ENCODE measurements around the gene LTBP3. TPM values are rescaled to one million over a fixed set of nuclear protein-coding genes. Genes with fewer than 3 reads are reported as not detected.

The LTBP3 gene
- total and polyA plus RNA-seq, 2 of the 4 experiments (the other 2 are of a cell fraction): 6.6 to 145 TPM

GRCh38 chr11:65571940-65572339 lies 13.8 kb upstream of the LTBP3 start:
- TF ChIP-seq FOS (IDR thresholded peaks at IDR 0.05; ENCODE audit: low read depth, low read length) (no peak), NFE2L2 (IDR thresholded peaks at IDR 0.05; ENCODE audit: low read depth, low read length) (no peak), RAD21 (IDR thresholded peaks at IDR 0.05; ENCODE audit: low read length) (peak; percentile 58), SMC3 (IDR thresholded peaks at IDR 0.05; ENCODE audit: low read depth, low read length) (peak; percentile 56), RFX5 (IDR thresholded peaks at IDR 0.05; ENCODE audit: low read depth, low read length) (no peak), CTCF (conservative IDR thresholded peaks at IDR 0.05; ENCODE audit: low read depth, low read length) (peak; percentile 42)
- no CpG with 5 or more reads among the region's 11 CpGs for WGBS, 2 experiments (ENCODE audit: extremely low coverage in 2 of 2, insufficient read length in 1 of 2)
- H4K20me1 ChIP-seq (ENCODE audit: insufficient read depth, low read length): peaks cover 27% of the 10 kb centered on the region
- CTCF ChIA-PET: interaction anchor here (2.6 kb wide), 1 partner anchor 31 kb away, joined by 15 read pairs; no protein-coding TSS in a partner anchor
- BruUV-seq (replicated peaks): no TSS peak
- 0 out of 2 replicates have a peak overlapping the region, but pooled peaks have one; percentile 8 for H2BK120ac ChIP-seq (ENCODE audit: low read depth, low read length)
- no peak overlapping the region for H3K56ac ChIP-seq (ENCODE audit: extremely low read depth, insufficient read depth, low read length)
- peak overlapping the region; percentile 57 for H3K27ac ChIP-seq (ENCODE audit: insufficient read depth, low read length)
- dilution Hi-C loops (cut with HindIII; ENCODE audit: low sequenced_read_pairs, unreplicated experiment) (no loop called here), intact Hi-C loops (cut with micrococcal nuclease) (loop anchor here (2.0 to 5.0 kb wide), 3 partner anchors 15 to 190 kb away; partner anchors contain the start of gene SLC25A45), in situ Hi-C loops (cut with MboI; ENCODE audit: low sequenced_read_pairs) (no loop called here)
- no peak overlapping the region for H2BK20ac ChIP-seq (ENCODE audit: low read depth, low read length)
- H3K9me1 ChIP-seq (ENCODE audit: insufficient read depth, low read length): peaks cover 14% of the 10 kb centered on the region
- H3K36me3 ChIP-seq (ENCODE audit: control insufficient read depth, insufficient read depth, low read length): peaks cover 4% of the 10 kb centered on the region; the same call in 1 of the 2 replicates
- peak overlapping the region; percentile 75 for H3K4me3 ChIP-seq (ENCODE audit: insufficient read depth, low read depth, low read length)
- 0 out of 2 replicates have a peak overlapping the region, but pooled peaks have one; percentile 51 for H4K91ac ChIP-seq (ENCODE audit: insufficient read depth, low read depth, low read length)
- peak overlapping the region; percentile 57 for H2BK5ac ChIP-seq (ENCODE audit: low read depth, low read length, poor library complexity, severe bottlenecking)
- H4K5ac ChIP-seq (ENCODE audit: low read depth, low read length): peak overlapping the region; percentile 27; the same call in 1 of the 2 replicates
- no peak overlapping the region for H2BK15ac ChIP-seq (ENCODE audit: low read depth, low read length)
- peak overlapping the region; percentile 96 for H2AK9ac ChIP-seq (replicated peaks; ENCODE audit: low read depth, low read length, poor library complexity)
- DNase-seq: peak; percentile 44
- no peaks in the 10 kb centered on the region for H3K27me3 ChIP-seq (ENCODE audit: control insufficient read depth, insufficient read depth, low read length)
- 0 out of 2 replicates have a peak overlapping the region, but pooled peaks have one; percentile 35 for H3K9ac ChIP-seq (ENCODE audit: low read depth, low read length)
- peak overlapping the region; percentile 93 for H3K4me2 ChIP-seq (ENCODE audit: low read depth, low read length)
- H3K23ac ChIP-seq (ENCODE audit: low read depth, low read length): no peak overlapping the region
- peak overlapping the region; percentile 97; the same call in 1 of the 2 replicates for H2AK5ac ChIP-seq (ENCODE audit: low read depth, low read length)
- H3K4ac ChIP-seq (ENCODE audit: low read depth, low read length): peak overlapping the region; percentile 88
- peaks cover 29% of the 10 kb centered on the region for H3K4me1 ChIP-seq (ENCODE audit: control insufficient read depth, insufficient read depth, low read length)
- POLR2A ChIA-PET (ENCODE audit: unreplicated experiment): interaction anchor here (0.6 to 1.1 kb wide), 4 partner anchors 72 to 793 kb away, joined by 3 to 9 read pairs (median 4); partner anchors contain the start of genes NEAT1 and SF1
- no peak for ATAC-seq (ENCODE audit: low read depth)
- H3K9me3 ChIP-seq (ENCODE audit: control insufficient read depth, insufficient read depth, low read length): no peaks in the 10 kb centered on the region
- H3K18ac ChIP-seq (ENCODE audit: low read depth, low read length): no peak overlapping the region
- H2AFZ ChIP-seq (replicated peaks; ENCODE audit: low read length, poor library complexity): peak overlapping the region; percentile 86
- H4K8ac ChIP-seq (ENCODE audit: low read depth in 2 of 2, low read length in 2 of 2): no peak overlapping the region; a peak in 1 of 4 replicates
- H3K14ac ChIP-seq (replicated peaks; ENCODE audit: low read depth, low read length): no peak overlapping the region
- peaks cover 27 to 70% of the 10 kb centered on the region in 2 experiments for H3K79me1 ChIP-seq (ENCODE audit: low read depth in 1 of 2, low read length in 2 of 2)

Measured in IMR-90 (cell line).